HCT116 (cell line): Measurements from ENCODE around the gene PAK6. TPM values are rescaled to one million over a fixed set of nuclear protein-coding genes. Genes with fewer than 3 reads are reported as not detected.

Experiments
- ATAC-seq: fragments of 200-7000 bp; cut with Tn5 transposase; 2 replicates; pipeline ENCODE4 v1.9.1; 2020; ENCODE audit warnings: mild to moderate bottlenecking, moderate library complexity
- BruUV-seq: library from RNA; stranded (reverse); fragments of 400-500 nt; replicated peaks from 2 replicates; lab custom pipeline; 2021; lab: Mats Ljungman, UMichigan
- CTCF ChIA-PET: fragments of 300-600 bp; sonication (Branson Sonifier 250); formaldehyde crosslinking; loops from one replicate; lab custom pipeline; 2021; ENCODE audit warnings: antibody characterized with exemption; lab: Charles Lee
- POLR2A ChIA-PET: fragments of 300-600, 350-600 bp; sonication (Branson Sonifier 250); formaldehyde crosslinking; loops from one replicate; lab custom pipeline; 2021; ENCODE audit warnings: antibody characterized with exemption; lab: Charles Lee
- RAD21 ChIA-PET, 2 experiments: fragments of 300-600 bp; sonication (Branson Sonifier 250); formaldehyde crosslinking; loops; one replicate each; lab custom pipeline; 2023; ENCODE audit warnings: low total read pairs in 2 of 2; ENCODE audit not compliant: uncharacterized antibody in 2 of 2, unreplicated experiment in 2 of 2, low non-redundant PET in 1 of 2; lab: Charles Lee
- DNase-seq: peaks from one replicate; pipeline ENCODE4 v3.0.0-alpha.2; 2010; ENCODE audit warnings: low read depth, low spot score
- H2AFZ ChIP-seq: fragments of 200-600 bp; shearing (Covaris generic), sonication (generic); 2 replicates; pipeline ENCODE4 v1.6.1; 2017; ENCODE audit warnings: low read depth, mixed run types, mixed read lengths, antibody characterized with exemption, low read length; ENCODE audit not compliant: poor library complexity, severe bottlenecking
- H3K27ac ChIP-seq: 2 replicates; pipeline ENCODE4 v1.5.1; 2012; ENCODE audit warnings: low read depth, low read length
- H3K27me3 ChIP-seq: fragments of 200-600 bp; sonication (generic); 2 replicates; pipeline ENCODE4 v1.6.1; 2016; ENCODE audit warnings: mixed run types, low read length, mixed read lengths; ENCODE audit not compliant: insufficient read depth
- H3K36me3 ChIP-seq, 2 experiments: fragments of 200-500 bp in 1 of 2; fragments of 200-600 bp in 1 of 2; sonication (Bioruptor generic) in 1 of 2; sonication (generic) in 1 of 2; 2 replicates each; pipeline versions ENCODE4 v1.5.1 to v1.6.1; 2014 to 2016; ENCODE audit warnings: low read length in 2 of 2, inconsistent platforms in 1 of 2, mixed read lengths in 1 of 2, mixed run types in 1 of 2; ENCODE audit not compliant: insufficient read depth in 2 of 2, control insufficient read depth in 1 of 2
- H3K4me1 ChIP-seq, 2 experiments: fragments of 200-600 bp in 1 of 2; sonication (generic) in 1 of 2; 2 replicates each; pipeline versions ENCODE4 v1.5.1 to v1.6.1; 2012 to 2017; ENCODE audit warnings: low read length in 2 of 2, inconsistent platforms in 1 of 2, mild to moderate bottlenecking in 1 of 2, mixed read lengths in 1 of 2, mixed run types in 1 of 2, moderate library complexity in 1 of 2; ENCODE audit not compliant: insufficient read depth in 2 of 2, control insufficient read depth in 1 of 2
- H3K4me2 ChIP-seq: fragments of 200-600 bp; sonication (generic); 2 replicates; pipeline ENCODE4 v1.6.1; 2017; ENCODE audit warnings: mixed run types, low read length, mixed read lengths
- H3K4me3 ChIP-seq, 2 experiments: fragments of 200-600 bp in 1 of 2; sonication (generic) in 1 of 2; replicated peaks in 1 of 2; 2 replicates each; pipeline ENCODE4 v1.5.1; 2011 to 2016; ENCODE audit warnings: low read length in 2 of 2, control low read depth in 1 of 2, low read depth in 1 of 2, mild to moderate bottlenecking in 1 of 2, mixed read lengths in 1 of 2, mixed run types in 1 of 2
- H3K79me2 ChIP-seq: fragments of 200-600 bp; sonication (generic); 2 replicates; pipeline ENCODE4 v1.6.1; 2017; ENCODE audit warnings: mild to moderate bottlenecking, mixed run types, low read length, moderate library complexity, mixed read lengths; ENCODE audit not compliant: insufficient read depth
- H3K9ac ChIP-seq: fragments of 200-600 bp; sonication (generic); 2 replicates; pipeline ENCODE4 v1.6.1; 2016; ENCODE audit warnings: low read length, mixed read lengths
- H3K9me2 ChIP-seq: fragments of 200-600 bp; sonication (generic), shearing (Covaris generic); 2 replicates; pipeline ENCODE4 v1.6.1; 2017; ENCODE audit warnings: mixed run types, mild to moderate bottlenecking, moderate library complexity; ENCODE audit not compliant: insufficient read depth
- H3K9me3 ChIP-seq, 2 experiments: fragments of 200-500 bp in 1 of 2; fragments of 200-600 bp in 1 of 2; sonication (Bioruptor generic) in 1 of 2; sonication (generic) in 1 of 2; 2 replicates each; pipeline ENCODE4 v1.6.1; 2014 to 2017; ENCODE audit warnings: low read length in 2 of 2, mixed read lengths in 2 of 2, inconsistent platforms in 1 of 2, low read depth in 1 of 2, mild to moderate bottlenecking in 1 of 2, mixed run types in 1 of 2, moderate library complexity in 1 of 2; ENCODE audit not compliant: control insufficient read depth in 1 of 2, insufficient read depth in 1 of 2
- H4K20me1 ChIP-seq: fragments of 200-600 bp; sonication (generic), shearing (Covaris generic); 2 replicates; pipeline ENCODE4 v1.6.1; 2017; ENCODE audit warnings: mixed run types, mild to moderate bottlenecking, moderate library complexity; ENCODE audit not compliant: insufficient read depth
- CBX3 ChIP-seq: IDR thresholded peaks from 2 replicates; pipeline ENCODE4 v1.6.1; 2012; ENCODE audit warnings: low read depth
- CEBPB ChIP-seq: IDR thresholded peaks from 2 replicates; pipeline ENCODE4 v1.6.1; 2012; ENCODE audit warnings: low read depth
- EGR1 ChIP-seq: IDR thresholded peaks from 2 replicates; pipeline ENCODE4 v1.6.1; 2012; ENCODE audit warnings: low read depth
- EZH2 ChIP-seq: fragments of 200-600 bp; sonication (generic); IDR thresholded peaks from 2 replicates; pipeline ENCODE4 v1.6.1; 2017; ENCODE audit warnings: antibody characterized with exemption, mixed run types
- EZH2phosphoT487 ChIP-seq: fragments of 200-600 bp; IDR thresholded peaks from 2 replicates; pipeline ENCODE4 v1.6.1; 2018; ENCODE audit warnings: antibody characterized with exemption, borderline replicate concordance
- FOSL1 ChIP-seq: IDR thresholded peaks from 2 replicates; pipeline ENCODE4 v1.6.1; 2012; ENCODE audit warnings: low read depth
- JUND ChIP-seq: IDR thresholded peaks from 2 replicates; pipeline ENCODE4 v1.6.1; 2012
- SP1 ChIP-seq: IDR thresholded peaks from 2 replicates; pipeline ENCODE4 v1.6.1; 2012; ENCODE audit warnings: low read depth
- SRF ChIP-seq: IDR thresholded peaks from 2 replicates; pipeline ENCODE4 v1.6.1; 2012; ENCODE audit warnings: low read depth
- TCF7L2 ChIP-seq: IDR thresholded peaks from 2 replicates; pipeline ENCODE4 v1.7.0; 2011; ENCODE audit warnings: borderline replicate concordance, inconsistent platforms; ENCODE audit not compliant: insufficient read depth, insufficient read length; ENCODE audit errors: extremely low read depth
- ZNF274 ChIP-seq: fragments of 200-500 bp; sonication (Bioruptor generic); IDR thresholded peaks from 2 replicates; pipeline ENCODE4 v1.6.1; 2014; ENCODE audit warnings: mild to moderate bottlenecking, low read depth, low read length, inconsistent platforms
- intact Hi-C: fragments of 100-400 bp; cut with micrococcal nuclease; formaldehyde crosslinking; loops from 2 replicates; pipeline ENCODE4 v1.10.0; 2022
- total RNA-seq: library from RNA; stranded (reverse); gene quantifications from one replicate; pipeline ENCODE4 v1.2.1, GENCODE V29; 2021; ENCODE audit not compliant: unreplicated experiment
- TF ChIP-seq, protein P1 (sequence below): IDR thresholded peaks from 2 replicates; pipeline ENCODE4 v1.6.1; 2012
- TF ChIP-seq, protein P2 (sequence below): IDR thresholded peaks from 2 replicates; pipeline ENCODE4 v1.6.1; 2012; ENCODE audit warnings: low read depth
- TF ChIP-seq, protein P3 (sequence below): IDR thresholded peaks from 2 replicates; pipeline ENCODE4 v1.6.1; 2012

Gene PAK6
- total RNA-seq, 1 experiment from 2014 or later = 19.9 TPM

DNA sequence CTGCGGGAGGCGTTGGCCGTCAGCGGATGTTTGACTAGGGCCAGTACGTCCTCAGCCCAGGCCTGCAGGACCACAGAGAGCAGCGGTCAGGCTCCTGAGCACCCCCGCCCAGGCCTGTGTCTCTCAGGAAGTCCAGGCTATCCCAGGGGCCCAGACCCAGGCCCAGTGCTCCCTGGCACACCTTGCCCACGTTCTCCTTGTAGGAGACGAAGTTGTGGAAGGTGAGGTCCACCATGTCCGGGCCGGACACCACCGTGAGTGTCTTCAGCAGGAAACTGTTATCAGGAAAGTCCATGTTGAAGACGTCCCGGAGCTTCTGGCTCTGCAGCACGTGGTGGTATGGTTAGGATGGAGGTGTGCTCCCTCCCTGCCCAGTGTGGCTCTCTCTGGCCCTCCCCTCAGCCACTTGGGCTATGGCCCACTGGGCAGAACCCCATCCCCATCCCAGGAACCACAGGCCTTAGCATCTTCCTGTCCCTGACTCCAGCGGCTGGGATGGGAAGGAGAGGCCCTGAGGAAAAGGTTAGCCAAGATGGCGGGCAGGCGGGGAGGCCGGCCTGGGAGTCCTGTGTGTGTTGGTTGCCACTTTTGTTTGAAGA is 63.5 kb downstream of the PAK6 start:
- no peak for ATAC-seq
- Histone ChIP-seq H3K27ac (no peak overlapping the region), H3K4me1 (peaks cover 0 to under 1% of the 10 kb centered on the region in 2 experiments; a peak in 1 of 4 replicates), H3K9ac (no peak overlapping the region), H3K9me3 (no peaks in the 10 kb centered on the region), H3K9me2 (no peaks in the 10 kb centered on the region), H2AFZ (no peak overlapping the region), H3K27me3 (no peaks in the 10 kb centered on the region), H3K4me2 (no peak overlapping the region), H3K79me2 (no peaks in the 10 kb centered on the region), H4K20me1 (no peaks in the 10 kb centered on the region), H3K36me3 (no peaks in the 10 kb centered on the region), H3K4me3 (no peak overlapping the region)
- TF ChIP-seq, protein P1, sequence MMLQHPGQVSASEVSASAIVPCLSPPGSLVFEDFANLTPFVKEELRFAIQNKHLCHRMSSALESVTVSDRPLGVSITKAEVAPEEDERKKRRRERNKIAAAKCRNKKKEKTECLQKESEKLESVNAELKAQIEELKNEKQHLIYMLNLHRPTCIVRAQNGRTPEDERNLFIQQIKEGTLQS = no peak
- TF ChIP-seq JUND (no peak), EZH2 (no peak), EZH2phosphoT487 (no peak), SRF (no peak), TCF7L2 (no peak), ZNF274 (no peak), SP1 (no peak), EGR1 (no peak), CEBPB (no peak), FOSL1 (no peak), CBX3 (no peak)
- TF ChIP-seq, protein P2, sequence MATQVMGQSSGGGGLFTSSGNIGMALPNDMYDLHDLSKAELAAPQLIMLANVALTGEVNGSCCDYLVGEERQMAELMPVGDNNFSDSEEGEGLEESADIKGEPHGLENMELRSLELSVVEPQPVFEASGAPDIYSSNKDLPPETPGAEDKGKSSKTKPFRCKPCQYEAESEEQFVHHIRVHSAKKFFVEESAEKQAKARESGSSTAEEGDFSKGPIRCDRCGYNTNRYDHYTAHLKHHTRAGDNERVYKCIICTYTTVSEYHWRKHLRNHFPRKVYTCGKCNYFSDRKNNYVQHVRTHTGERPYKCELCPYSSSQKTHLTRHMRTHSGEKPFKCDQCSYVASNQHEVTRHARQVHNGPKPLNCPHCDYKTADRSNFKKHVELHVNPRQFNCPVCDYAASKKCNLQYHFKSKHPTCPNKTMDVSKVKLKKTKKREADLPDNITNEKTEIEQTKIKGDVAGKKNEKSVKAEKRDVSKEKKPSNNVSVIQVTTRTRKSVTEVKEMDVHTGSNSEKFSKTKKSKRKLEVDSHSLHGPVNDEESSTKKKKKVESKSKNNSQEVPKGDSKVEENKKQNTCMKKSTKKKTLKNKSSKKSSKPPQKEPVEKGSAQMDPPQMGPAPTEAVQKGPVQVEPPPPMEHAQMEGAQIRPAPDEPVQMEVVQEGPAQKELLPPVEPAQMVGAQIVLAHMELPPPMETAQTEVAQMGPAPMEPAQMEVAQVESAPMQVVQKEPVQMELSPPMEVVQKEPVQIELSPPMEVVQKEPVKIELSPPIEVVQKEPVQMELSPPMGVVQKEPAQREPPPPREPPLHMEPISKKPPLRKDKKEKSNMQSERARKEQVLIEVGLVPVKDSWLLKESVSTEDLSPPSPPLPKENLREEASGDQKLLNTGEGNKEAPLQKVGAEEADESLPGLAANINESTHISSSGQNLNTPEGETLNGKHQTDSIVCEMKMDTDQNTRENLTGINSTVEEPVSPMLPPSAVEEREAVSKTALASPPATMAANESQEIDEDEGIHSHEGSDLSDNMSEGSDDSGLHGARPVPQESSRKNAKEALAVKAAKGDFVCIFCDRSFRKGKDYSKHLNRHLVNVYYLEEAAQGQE = no peak
- TF ChIP-seq, protein P3, sequence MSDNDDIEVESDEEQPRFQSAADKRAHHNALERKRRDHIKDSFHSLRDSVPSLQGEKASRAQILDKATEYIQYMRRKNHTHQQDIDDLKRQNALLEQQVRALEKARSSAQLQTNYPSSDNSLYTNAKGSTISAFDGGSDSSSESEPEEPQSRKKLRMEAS = no peak
- intact Hi-C loops = no loop called here
- RAD21 ChIA-PET = no interaction called here
- no TSS peak for BruUV-seq
- no peak for DNase-seq
- CTCF ChIA-PET = interaction anchor here (1.5 kb wide), 1 partner anchor 27 kb away, joined by 6 read pairs; no protein-coding TSS in a partner anchor
- POLR2A ChIA-PET = no interaction called here
